ENCODE measurements around the gene KIF3A. TPM values are rescaled to one million over a fixed set of nuclear protein-coding genes. Genes with fewer than 3 reads are reported as not detected.

Gene KIF3A
- total RNA-seq, 3 donors from 2014 or later, result 9.4 to 12.9 (median 10.3) TPM

DNA sequence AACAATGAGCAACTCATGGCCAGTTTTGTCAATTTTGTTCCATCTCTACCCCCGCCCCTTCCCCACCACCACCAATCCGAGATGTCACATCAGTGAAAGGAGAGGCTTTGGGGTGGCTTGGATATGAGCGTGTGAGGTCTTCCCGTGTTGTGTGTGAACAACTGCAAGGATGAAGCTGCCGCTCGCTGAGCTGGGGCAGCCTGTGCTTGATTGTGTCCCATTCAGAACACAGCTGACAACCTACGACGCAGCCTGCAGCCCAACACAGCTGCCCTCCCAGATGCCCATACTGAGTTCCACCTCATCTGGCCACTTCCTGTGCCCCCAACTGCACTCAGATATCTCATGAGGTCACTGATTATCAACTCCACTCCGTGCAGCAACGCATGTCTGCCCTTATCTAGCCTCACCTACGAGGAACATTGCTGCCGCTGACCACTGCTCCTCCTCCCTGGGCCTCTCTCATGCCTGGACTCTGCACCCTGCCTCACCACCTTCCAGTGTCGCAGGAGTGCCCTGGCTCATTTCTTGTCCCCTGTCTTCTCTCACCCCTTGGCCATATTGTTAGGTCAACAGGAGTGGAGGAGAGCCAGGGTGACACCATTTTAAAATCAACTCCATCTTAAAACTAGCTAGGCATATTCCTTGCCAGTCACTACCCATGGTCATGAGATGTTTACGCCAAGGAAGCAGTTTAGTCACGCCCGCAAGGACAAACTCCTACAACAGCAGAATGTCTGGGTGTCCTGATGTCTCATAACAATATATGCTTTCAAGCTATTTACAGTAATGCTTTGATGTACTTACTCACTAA, 70.8 kb downstream of the KIF3A start:
- ATAC-seq, result no peak
- H3K27me3 Mint-ChIP-seq (ENCODE audit: low read depth), result no peaks in the 10 kb centered on the region
- no peak for DNase-seq
- H3K36me3 Mint-ChIP-seq (ENCODE audit: insufficient read depth), result no peaks in the 10 kb centered on the region
- no peak overlapping the region for H3K4me3 Mint-ChIP-seq
- H3K4me1 Mint-ChIP-seq (ENCODE audit: low read depth), result peaks cover 19% of the 10 kb centered on the region
- no peaks in the 10 kb centered on the region for H3K9me3 Mint-ChIP-seq

DNA sequence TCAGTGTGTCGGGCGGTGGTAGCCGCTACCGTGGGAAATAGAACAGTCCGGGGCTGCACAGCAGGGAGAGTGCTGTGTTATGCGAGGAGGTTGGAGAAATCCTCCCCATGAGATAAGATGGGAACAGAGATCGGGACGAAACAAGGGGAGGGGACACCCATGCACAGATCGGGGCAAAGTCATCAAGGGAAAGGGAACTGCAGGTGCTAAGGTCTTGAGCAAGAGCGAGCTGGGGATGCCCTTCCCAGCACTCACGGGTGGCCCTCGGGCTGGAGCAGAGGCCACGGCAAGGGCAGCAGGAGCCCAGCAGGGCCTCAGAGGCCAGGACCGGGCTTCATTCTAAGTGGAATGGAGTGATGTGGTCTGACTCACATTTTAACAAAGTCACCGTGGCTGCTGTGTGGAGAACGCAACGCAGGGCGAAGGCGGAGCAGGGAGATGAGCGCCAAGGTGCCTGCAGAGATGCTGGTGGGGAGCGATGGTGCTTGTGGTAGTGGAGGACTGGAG, 71.7 kb downstream of the KIF3A start:
- Mint-ChIP-seq H3K27me3 (ENCODE audit: low read depth) (peaks cover 2% of the 10 kb centered on the region), H3K9me3 (no peaks in the 10 kb centered on the region), H3K4me1 (ENCODE audit: low read depth) (peaks cover 22% of the 10 kb centered on the region), H3K4me3 (no peak overlapping the region), H3K36me3 (ENCODE audit: insufficient read depth) (no peaks in the 10 kb centered on the region)
- ATAC-seq (no peak), DNase-seq (no peak)

DNA sequence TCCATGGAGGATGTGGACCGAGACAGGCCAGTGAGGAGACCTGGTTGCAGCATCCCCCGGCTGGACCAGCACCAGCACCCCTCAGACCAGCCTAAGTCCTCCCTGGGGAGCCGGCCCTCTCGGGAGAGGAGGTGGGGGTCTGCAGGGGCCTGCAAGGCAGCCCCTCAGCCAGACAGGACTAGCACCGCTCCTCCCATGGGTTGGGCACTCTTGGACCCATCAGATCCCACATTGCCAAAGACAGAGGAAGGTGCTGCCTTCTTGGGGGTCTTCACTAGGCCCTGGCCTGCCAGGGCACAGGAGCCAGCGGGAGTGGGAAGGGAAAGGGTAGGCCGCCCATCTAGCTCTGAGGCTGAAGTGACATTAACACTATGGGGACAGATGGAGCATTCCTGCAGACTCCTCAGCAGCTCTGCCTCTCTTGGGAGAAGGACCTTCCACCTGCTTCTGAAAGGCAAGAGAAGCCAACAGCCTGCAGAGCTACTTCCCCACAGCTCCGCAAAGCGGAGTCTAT, 72.6 kb downstream of the KIF3A start:
- Mint-ChIP-seq H3K36me3 (ENCODE audit: insufficient read depth) (no peaks in the 10 kb centered on the region), H3K4me3 (no peak overlapping the region), H3K4me1 (ENCODE audit: low read depth) (peaks cover 22% of the 10 kb centered on the region), H3K27me3 (ENCODE audit: low read depth) (peaks cover 2% of the 10 kb centered on the region), H3K9me3 (no peaks in the 10 kb centered on the region)
- no peak for DNase-seq
- no peak for ATAC-seq

DNA sequence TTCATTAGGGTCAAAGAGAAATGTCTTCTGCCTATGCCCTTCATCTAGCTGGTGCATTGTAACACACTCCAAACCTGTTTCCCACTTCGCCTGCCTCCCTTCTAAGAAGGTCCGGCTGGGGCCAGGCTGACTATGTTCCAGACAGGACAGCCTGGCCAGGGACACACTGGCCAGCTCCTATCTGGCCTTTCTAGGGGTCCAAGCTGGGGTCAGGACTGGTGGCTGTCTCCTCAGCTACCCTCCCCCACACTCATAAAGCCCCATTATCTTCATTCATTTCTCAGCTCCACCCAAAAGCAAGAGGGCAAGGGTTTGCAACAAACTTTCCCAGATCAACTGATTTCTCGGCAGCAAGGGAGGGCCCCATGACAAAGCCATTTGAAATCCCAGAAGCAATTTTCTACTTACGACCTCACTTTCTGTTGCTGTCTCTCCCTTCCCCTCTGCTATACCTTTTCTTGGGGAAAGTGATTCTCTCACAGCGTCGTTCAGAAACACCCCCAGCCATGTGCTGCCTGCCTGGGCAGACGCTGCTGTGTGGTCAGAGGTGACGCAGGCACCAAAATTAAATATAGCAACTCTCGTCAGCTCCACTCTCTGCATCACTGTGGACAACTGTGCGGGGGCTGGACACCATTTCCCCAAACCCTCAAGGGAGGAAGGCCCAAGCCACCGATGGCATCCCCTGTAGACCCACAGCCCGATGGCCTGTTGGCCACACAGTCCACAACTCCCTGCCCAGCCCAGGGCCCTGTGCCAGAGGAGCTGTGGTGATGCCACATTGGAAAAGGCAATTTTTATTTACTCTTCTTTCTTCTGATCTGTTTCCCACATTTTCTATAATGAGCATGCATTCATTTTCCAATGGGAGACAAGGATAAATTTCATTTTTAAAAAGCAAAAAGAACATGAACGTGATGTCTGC, 73.3 kb downstream of the KIF3A start:
- no peaks in the 10 kb centered on the region for H3K9me3 Mint-ChIP-seq
- DNase-seq (no peak), ATAC-seq (peak; percentile 8 to 18)
- H3K4me1 Mint-ChIP-seq (ENCODE audit: low read depth), result peaks cover 22% of the 10 kb centered on the region
- peaks cover 2% of the 10 kb centered on the region for H3K27me3 Mint-ChIP-seq (ENCODE audit: low read depth)
- peak overlapping the region; percentile 29 for H3K4me3 Mint-ChIP-seq
- H3K36me3 Mint-ChIP-seq (ENCODE audit: insufficient read depth), result no peaks in the 10 kb centered on the region

- DNase-seq, result no peak
- Mint-ChIP-seq H3K4me3 (no peak overlapping the region), H3K27me3 (ENCODE audit: low read depth) (peaks cover 2% of the 10 kb centered on the region), H3K36me3 (ENCODE audit: insufficient read depth) (no peaks in the 10 kb centered on the region), H3K4me1 (ENCODE audit: low read depth) (peaks cover 22% of the 10 kb centered on the region), H3K9me3 (no peaks in the 10 kb centered on the region)
- ATAC-seq, result peak; percentile 70 to 72
Measured at GRCh38 chr5:132662925-132663770, 74.2 kb downstream of the KIF3A start.

- Mint-ChIP-seq H3K4me3 (no peak overlapping the region), H3K4me1 (ENCODE audit: low read depth) (peaks cover 27% of the 10 kb centered on the region)
Measured at GRCh38 chr5:132662004-132662401, 75.3 kb downstream of the KIF3A start.

DNA sequence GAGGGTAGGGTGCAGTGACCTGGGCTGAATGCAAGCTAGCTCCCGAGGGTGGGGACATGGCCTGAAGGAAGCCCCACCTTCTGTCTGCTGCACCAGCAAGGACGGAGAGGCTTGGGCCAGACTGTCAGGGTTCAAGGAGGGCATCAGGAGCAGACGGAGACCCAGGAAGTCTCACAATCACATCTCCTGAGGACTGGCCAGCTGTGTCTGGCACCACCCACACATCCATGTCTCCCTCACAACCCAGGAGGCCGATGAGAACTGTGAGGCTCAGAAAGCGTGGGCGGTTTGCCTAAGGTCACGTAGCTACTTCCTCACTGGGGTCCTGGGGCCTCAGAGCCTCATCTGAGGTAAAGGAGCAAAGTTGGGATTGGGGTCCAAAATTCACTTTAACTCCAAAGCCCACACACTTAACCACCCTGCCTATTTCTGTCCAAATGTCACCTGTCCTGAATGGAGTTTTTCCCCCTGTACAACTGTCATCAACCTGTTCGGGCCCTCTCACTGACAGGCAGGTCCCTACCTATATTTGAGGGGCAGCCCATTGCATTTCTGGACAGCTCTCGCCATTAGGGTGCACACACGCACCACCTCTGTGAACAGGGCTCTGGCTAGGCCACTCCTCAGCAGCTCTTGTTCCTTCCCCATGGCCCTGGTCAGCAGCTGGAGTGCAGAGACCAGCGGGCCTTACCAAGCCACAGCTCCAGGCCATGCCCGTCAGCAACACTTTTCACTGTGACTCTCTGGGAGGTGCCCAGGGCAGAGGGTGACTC, 75.9 kb downstream of the KIF3A start:
- no peak for ATAC-seq

More at GRCh38 chr5:132662004-132662401, 75.3 kb downstream of the KIF3A start:
- H3K36me3 Mint-ChIP-seq (ENCODE audit: insufficient read depth), result no peaks in the 10 kb centered on the region
- DNase-seq (no peak), ATAC-seq (no peak)
- H3K9me3 Mint-ChIP-seq, result no peaks in the 10 kb centered on the region
- H3K27me3 Mint-ChIP-seq (ENCODE audit: low read depth), result peaks cover 7% of the 10 kb centered on the region

GRCh38 chr5:132659598-132660493, 77.5 kb downstream of the KIF3A start:
- H3K9me3 Mint-ChIP-seq, result no peaks in the 10 kb centered on the region
- DNase-seq, result no peak
- H3K27me3 Mint-ChIP-seq (ENCODE audit: low read depth), result peaks cover 22% of the 10 kb centered on the region
- peak overlapping the region; percentile 10 for H3K4me3 Mint-ChIP-seq
- peaks cover 33% of the 10 kb centered on the region for H3K4me1 Mint-ChIP-seq (ENCODE audit: low read depth)
- ATAC-seq, result no peak
- H3K36me3 Mint-ChIP-seq (ENCODE audit: insufficient read depth), result no peaks in the 10 kb centered on the region

More for the DNA sequence above, 75.9 kb downstream of the KIF3A start:
- peaks cover 13% of the 10 kb centered on the region for H3K27me3 Mint-ChIP-seq (ENCODE audit: low read depth)
- H3K4me3 Mint-ChIP-seq, result peak overlapping the region; percentile 13
- peaks cover 33% of the 10 kb centered on the region for H3K4me1 Mint-ChIP-seq (ENCODE audit: low read depth)
- DNase-seq, result no peak
- H3K36me3 Mint-ChIP-seq (ENCODE audit: insufficient read depth), result no peaks in the 10 kb centered on the region
- H3K9me3 Mint-ChIP-seq, result no peaks in the 10 kb centered on the region

DNA sequence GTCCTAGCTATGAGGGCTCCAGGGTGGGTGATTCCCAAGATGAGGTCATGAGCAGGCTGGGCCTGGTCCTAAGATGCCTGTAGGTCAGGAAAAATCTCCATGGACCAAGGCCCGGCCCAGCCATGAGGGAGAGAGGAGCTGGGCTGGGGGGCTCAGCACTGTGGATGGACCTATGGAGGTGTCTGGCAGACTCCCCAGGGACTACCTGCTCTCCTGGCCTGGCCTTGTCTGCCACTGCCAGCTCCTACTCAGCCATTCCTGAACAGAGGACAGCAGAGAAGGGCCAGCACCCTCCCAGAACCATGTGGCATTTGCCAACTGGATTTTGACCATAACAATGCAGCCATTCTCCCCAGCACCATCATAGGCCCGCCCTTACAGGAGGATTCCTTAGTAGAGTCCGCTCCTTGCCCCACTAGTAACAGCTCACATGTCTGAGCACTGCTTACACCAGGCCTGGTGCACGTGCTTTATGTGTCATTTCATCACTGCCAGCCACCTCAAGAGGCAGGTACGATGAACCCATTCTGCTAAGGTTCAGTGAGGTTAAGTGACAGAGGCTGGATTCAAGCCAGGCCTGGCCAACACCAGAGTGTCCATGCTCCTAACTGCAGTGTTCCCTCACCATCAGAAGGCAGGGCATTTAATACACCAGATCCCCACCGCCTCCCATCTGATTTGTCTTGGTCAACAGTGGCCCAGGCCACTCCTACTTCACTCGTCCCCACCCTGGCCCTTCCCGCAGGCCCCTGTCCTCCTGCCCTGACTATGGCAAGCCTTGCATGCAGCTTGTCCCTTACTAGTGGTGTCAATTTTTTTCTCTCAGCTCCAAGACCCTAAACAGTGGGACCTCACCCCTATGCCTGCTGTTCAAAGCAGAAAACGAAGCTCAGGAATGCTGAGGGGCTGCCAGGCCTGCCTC, 78.7 kb downstream of the KIF3A start:
- Mint-ChIP-seq H3K4me3 (no peak overlapping the region), H3K4me1 (ENCODE audit: low read depth) (peaks cover 24% of the 10 kb centered on the region), H3K36me3 (ENCODE audit: insufficient read depth) (no peaks in the 10 kb centered on the region), H3K27me3 (ENCODE audit: low read depth) (peaks cover 30% of the 10 kb centered on the region), H3K9me3 (no peaks in the 10 kb centered on the region)
- ATAC-seq, result no peak
- DNase-seq, result no peak

GRCh38 chr5:132657676-132658380, 79.5 kb downstream of the KIF3A start, which contains the start of gene IL13:
Gene IL13, plus strand, starts transcription at chr5:132658173. Its CDS starts 14 bp downstream, at chr5:132658187.
- peak; percentile 18 to 31 for ATAC-seq
- no peaks in the 10 kb centered on the region for H3K36me3 Mint-ChIP-seq (ENCODE audit: insufficient read depth)
- H3K4me3 Mint-ChIP-seq, result peak within 1 kb of the TSS; percentile 59
- DNase-seq, result no peak
- H3K9me3 Mint-ChIP-seq, result no peaks in the 10 kb centered on the region
- peaks cover 17% of the 10 kb centered on the region for H3K4me1 Mint-ChIP-seq (ENCODE audit: low read depth)
- H3K27me3 Mint-ChIP-seq (ENCODE audit: low read depth), result peaks cover 35% of the 10 kb centered on the region

GRCh38 chr5:132656774-132657355, 80.5 kb downstream of the KIF3A start:
- Mint-ChIP-seq H3K36me3 (ENCODE audit: insufficient read depth) (no peaks in the 10 kb centered on the region), H3K9me3 (peaks cover 3% of the 10 kb centered on the region), H3K27me3 (ENCODE audit: low read depth) (peaks cover 35% of the 10 kb centered on the region), H3K4me3 (peak overlapping the region; percentile 59), H3K4me1 (ENCODE audit: low read depth) (peaks cover 15% of the 10 kb centered on the region)
- DNase-seq, result no peak
- ATAC-seq, result peak in 1 of 2 donors; percentile 21

Data from activated T-cell treated with anti-CD3 and anti-CD28 coated beads, Interleukin-2, amount 50 U/mL, for 4 hours (primary cell).